Astrocyte of the cerebellum (primary cell): Measurements from ENCODE around the gene LIPG.
"Not testable (repeated sequence)": the region's sequence is repeated elsewhere in the genome, so short reads cannot be mapped to it uniquely, and the experiment has no call there.

Source experiments
- DNase-seq: peaks from one replicate; pipeline ENCODE4 v3.0.0-alpha.2; 2011; ENCODE audit warnings: low read depth
- H3K4me3 ChIP-seq: 2 replicates; pipeline ENCODE4 v1.5.1; 2011; ENCODE audit warnings: mild to moderate bottlenecking, low read depth, low read length, moderate library complexity
- CTCF ChIP-seq: IDR thresholded peaks from 2 replicates; pipeline ENCODE4 v1.5.1; 2012; ENCODE audit warnings: low read length, low read depth, moderate library complexity, mild to moderate bottlenecking; ENCODE audit errors: missing control alignments
- in situ Hi-C: cut with HindIII; loops from 2 replicates; pipeline ENCODE4 v1.10.0; 2017; ENCODE audit warnings: low sequenced_read_pairs

Gene LIPG

GRCh38 chr18:49582579-49582978 is 20.7 kb downstream of the LIPG start:
- H3K4me3 ChIP-seq = no peak overlapping the region
- in situ Hi-C loops = no loop called here
- TF ChIP-seq CTCF = no peak

DNA sequence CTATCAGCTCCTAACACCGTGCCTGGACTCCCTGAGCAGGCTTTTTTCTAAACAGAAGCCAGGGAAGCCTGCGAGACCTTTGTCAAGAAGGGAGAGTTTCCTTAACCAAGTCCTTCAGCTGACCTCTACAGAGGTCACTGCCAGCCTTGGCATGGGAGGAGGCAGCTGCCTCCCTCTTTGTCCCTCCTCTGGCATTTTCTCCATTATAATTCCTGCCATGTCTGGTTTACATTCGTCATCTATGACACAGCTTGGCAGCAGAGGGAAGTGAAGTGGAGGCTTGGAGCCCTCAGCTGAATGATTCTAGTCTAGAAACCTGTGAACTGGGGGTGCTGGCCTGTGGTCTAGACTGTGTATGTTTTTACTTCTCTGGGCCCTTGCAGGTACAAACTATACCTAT is 22.5 kb downstream of the LIPG start:
- in situ Hi-C loops = no loop called here
- TF ChIP-seq CTCF = no peak
- H3K4me3 ChIP-seq = no peak overlapping the region
- no peak for DNase-seq

More at GRCh38 chr18:49582579-49582978, 20.7 kb downstream of the LIPG start:
- no peak for DNase-seq

DNA sequence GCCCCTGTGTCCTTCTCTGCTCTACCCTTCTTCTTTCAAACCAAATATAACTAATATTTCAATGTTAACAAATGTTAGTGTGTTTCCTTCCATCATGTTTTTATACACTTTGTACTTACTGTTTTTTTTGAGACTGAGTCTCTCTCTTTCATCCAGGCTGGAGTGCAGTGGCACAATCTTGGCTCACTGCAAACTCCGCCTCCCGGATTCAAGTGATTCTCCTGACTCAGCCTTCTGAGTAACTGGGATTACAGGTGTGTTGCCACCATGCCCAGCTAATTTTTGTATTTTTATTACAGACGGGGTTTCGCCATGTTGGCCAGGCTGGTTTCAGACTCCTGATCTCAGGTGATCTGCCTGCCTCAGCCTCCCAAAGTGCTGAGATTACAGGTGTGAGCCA is 23.1 kb downstream of the LIPG start:
- DNase-seq, H3K4me3 ChIP-seq, in situ Hi-C loops: not testable (repeated sequence)

- in situ Hi-C loops = no loop called here
- TF ChIP-seq CTCF = no peak
- DNase-seq = no peak
- H3K4me3 ChIP-seq = no peak overlapping the region
Observed at GRCh38 chr18:49585781-49586663, 24.2 kb downstream of the LIPG start.

GRCh38 chr18:49588171-49588570 is 26.3 kb downstream of the LIPG start:
- TF ChIP-seq CTCF = no peak
- no peak overlapping the region for H3K4me3 ChIP-seq
- in situ Hi-C loops = no loop called here
- no peak for DNase-seq

- in situ Hi-C loops = no loop called here
- DNase-seq = no peak
- no peak overlapping the region for H3K4me3 ChIP-seq
- TF ChIP-seq CTCF = no peak
Observed at GRCh38 chr18:49588971-49589370, 27.1 kb downstream of the LIPG start.

- no peak for TF ChIP-seq CTCF
- no peak for DNase-seq
- no peak overlapping the region for H3K4me3 ChIP-seq
- in situ Hi-C loops = loop anchor here (5.0 kb wide), 1 partner anchor 37 kb away; no protein-coding TSS in a partner anchor
Observed at GRCh38 chr18:49590608-49591007, 28.8 kb downstream of the LIPG start.
